ENCODE results near the gene GSTM2.
"Not testable (repeated sequence)": the region's sequence is repeated elsewhere in the genome, so short reads cannot be mapped to it uniquely, and the experiment has no call there.

Gene GSTM2

DNA sequence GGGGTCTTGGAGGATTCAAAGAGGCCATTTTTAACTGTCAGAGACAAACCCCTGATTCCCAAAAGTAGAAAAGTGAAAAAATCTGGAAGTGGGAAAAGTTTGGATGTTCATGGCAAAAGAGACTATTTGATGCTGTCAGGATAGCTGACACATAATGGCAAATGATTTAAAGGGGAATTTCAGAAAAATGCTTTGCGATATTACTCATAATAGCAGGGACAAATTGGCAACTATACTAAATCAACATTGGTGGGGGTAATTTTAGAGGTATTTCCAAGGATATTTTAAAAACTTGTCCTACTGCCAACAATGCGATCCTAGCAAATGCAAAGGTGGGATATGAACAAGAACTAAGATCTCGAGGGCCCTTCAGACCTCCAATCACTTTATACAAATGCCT is 17.2 kb upstream of the GSTM2 start:
- no peak for DNase-seq

DNA sequence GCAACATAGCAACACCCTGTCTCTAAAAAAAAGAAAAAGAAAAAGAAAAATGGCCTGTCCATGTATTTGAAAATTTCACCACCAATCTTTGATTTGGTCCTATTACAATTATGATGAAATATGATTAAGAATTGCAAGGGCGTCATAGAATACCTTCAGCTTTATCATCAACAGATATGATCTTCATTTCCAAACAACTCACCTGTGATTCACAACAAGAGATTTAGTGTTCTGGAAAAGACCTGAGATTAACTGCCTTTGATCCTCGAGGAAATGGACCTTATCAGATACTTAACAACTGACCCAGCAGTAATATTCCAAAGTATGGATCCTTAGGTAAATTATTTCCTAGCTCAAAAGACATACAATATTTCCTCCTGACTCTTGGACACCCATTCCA is 15.5 kb upstream of the GSTM2 start:
- DNase-seq = no peak

GRCh38 chr1:109653306-109653705 is 14.6 kb upstream of the GSTM2 start:
- DNase-seq = no peak

GRCh38 chr1:109654519-109654918 is 13.3 kb upstream of the GSTM2 start:
- DNase-seq = no peak

DNA sequence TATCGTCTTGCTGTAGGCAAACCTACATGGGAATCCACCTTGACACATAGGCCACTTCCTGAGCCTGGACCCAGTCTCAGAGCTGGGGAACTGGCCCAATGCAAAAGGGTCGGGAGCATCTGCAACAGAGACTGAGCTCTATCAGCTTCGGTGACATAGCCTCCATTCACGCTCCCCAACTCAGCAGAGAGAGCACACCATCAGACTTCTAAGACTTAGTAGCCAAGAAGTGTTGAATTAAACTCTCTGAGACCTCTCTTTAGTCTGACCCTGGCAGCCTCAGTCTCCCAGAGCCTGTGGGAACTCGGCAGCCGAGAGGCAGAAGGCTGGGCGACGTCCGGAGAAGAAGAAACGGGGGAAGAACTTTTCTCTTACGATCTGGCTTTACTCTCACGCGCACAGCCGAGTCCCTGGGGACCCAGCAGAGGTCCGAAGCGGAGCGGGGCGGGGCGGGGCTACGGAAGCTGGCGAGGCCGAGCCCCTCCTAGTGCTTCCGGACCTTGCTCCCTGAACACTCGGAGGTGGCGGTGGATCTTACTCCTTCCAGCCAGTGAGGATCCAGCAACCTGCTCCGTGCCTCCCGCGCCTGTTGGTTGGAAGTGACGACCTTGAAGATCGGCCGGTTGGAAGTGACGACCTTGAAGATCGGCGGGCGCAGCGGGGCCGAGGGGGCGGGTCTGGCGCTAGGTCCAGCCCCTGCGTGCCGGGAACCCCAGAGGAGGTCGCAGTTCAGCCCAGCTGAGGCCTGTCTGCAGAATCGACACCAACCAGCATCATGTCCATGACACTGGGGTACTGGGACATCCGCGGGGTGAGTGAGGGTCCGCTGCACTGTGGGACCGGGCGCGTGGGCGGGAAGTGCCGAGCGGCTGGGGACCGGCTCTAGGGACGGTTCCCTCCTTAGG is 12.0 kb upstream of the GSTM2 start, which contains the start of gene GSTM4:
Gene GSTM4, plus strand, starts transcription at position 485 of the 905 bp plus-strand sequence. Its CDS starts 291 bp downstream, at position 776.
- peak; percentile 26 to 39 for DNase-seq

- DNase-seq = no peak
Observed at GRCh38 chr1:109657395-109657794, 10.5 kb upstream of the GSTM2 start.

- DNase-seq = no peak
Observed at GRCh38 chr1:109657970-109658369, 9.9 kb upstream of the GSTM2 start.

- no peak for DNase-seq
Observed at GRCh38 chr1:109658533-109659042, 9.3 kb upstream of the GSTM2 start.

DNA sequence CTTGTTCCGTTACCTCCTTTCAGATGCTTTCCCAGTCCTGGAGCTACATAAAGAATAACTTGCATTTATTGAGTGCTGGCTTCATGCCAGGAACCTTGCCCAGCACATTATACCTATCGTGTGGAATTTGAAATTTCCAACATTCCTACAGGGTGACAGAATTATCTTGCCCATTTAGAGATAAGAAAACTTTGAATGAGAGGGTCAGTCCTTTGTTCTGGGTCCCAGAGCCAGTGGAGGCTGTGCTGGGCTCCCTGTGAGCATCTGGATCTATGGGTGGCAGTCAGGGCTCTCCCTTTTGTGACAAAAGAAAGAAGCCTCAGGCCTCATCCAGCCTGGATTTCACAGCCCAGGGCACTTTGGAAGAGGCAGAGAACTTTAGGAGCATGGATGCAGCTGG is 8.7 kb upstream of the GSTM2 start:
- no peak for DNase-seq

DNA sequence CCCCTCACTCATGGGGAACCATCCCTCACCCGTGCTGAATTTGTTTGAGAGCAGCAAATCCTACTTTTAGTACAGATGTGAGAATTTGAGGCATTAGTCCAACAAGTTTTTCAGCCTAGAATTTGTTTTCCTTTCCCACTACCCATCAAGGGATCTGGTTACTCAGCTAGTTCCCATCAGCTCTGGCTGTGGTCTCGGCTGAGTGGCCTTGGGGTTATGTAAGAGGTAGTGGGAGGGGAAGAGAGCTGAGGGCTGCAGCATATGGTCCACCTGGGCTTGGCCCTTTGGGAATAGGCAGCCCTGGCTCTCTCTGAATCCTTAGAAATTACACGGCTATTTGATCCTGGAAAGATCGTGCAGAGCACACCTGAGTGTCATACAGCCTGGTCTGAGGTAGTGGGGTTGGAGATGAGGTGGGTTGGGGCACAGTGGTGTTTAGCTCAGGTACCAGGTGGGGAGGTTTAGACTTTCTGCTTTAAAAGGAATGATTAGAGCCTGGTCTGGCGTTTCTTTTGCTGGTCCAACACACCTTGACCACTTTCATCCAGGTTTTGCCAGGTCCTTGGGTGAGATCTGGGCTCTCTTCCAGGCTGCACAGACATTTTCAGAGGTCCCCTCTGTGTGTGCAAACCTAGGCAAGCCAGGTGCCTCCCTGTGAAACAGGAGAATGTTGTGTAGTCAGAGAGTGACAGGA is 7.7 kb upstream of the GSTM2 start:
- no peak for DNase-seq

- not testable (repeated sequence) for DNase-seq
Observed at GRCh38 chr1:109660691-109661026, 7.2 kb upstream of the GSTM2 start.

GRCh38 chr1:109661391-109661790 is 6.5 kb upstream of the GSTM2 start:
- no peak for DNase-seq

DNA sequence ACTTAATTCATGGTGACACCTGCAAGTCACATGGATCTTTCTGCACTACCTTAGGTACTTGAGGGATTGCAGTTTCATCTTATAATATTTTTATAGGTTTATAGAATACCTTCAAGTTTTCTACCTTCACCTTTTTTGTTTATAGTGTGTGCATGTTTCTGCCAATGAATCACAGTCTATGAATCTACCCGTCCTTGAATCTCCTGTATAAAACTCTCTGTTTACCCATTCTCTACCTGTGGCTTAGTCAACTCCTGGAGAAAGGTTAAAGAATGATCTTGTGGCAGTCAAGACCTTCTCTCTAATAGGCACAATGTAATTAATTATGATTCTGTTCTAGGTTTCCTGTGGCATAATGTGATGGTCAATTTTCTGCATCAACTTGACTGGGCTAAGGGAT is 3.2 kb upstream of the GSTM2 start:
- DNase-seq = no peak

- DNase-seq = no peak
Observed at GRCh38 chr1:109668123-109668775, 392 bp downstream of the GSTM2 start.

- DNase-seq = no peak
Observed at GRCh38 chr1:109669246-109669948, 1.5 kb downstream of the GSTM2 start.

DNA sequence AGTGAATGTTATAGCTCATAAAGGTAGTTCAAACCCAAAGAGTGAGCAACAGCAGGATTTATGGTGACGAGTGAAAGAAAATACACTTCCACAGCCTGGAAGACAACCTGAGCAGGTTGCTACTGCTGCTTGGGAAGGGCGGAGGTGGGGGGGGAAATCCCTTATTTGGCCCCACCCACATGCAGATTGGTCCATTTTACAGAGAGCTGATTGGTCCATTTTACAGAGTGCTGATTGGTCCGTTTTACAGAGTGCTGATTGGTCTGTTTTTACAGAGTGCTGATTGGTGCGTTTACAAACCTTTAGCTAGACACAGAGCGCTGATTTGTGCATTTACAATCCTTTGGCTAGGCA is 2.1 kb downstream of the GSTM2 start:
- DNase-seq = not testable (repeated sequence)

DNA sequence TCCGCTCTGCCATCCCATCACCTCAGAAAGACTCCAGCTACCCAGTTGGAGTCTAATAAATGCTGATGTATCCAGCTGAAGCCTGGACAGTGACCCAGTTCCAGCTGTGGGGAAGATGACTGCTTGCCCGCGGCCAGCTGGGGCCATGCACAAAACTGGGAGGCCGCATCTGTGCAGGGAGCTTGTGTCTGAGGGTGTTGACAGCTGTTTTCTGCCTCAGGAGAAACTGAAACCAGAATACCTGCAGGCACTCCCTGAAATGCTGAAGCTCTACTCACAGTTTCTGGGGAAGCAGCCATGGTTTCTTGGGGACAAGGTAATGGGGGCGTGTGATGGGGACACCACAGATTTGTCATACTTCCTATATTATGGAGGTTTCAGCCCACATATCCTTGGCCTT is 3.2 kb downstream of the GSTM2 start:
- DNase-seq = no peak

DNA sequence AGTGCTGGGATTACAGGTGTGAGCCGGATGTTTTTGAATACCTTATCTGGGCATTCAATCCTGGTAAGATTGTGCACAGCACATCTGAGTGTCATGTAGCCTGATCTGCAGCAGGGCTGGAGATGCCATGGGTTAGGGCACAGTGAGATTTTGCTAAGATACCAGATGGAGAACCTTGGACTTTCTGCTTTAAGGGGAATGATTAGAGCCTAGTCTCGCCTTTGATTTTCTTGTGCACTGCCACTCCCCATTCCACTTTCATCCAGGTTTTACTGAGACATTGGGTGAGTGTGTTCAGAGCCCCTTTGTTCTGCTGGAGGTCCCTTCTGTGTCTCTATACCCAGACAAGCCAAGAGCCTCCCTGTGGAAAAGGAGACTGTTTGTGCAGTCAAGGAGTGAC is 6.0 kb downstream of the GSTM2 start:
- not testable (repeated sequence) for DNase-seq

- DNase-seq = not testable (repeated sequence)
Observed at GRCh38 chr1:109676683-109677381, 9.0 kb downstream of the GSTM2 start.

DNA sequence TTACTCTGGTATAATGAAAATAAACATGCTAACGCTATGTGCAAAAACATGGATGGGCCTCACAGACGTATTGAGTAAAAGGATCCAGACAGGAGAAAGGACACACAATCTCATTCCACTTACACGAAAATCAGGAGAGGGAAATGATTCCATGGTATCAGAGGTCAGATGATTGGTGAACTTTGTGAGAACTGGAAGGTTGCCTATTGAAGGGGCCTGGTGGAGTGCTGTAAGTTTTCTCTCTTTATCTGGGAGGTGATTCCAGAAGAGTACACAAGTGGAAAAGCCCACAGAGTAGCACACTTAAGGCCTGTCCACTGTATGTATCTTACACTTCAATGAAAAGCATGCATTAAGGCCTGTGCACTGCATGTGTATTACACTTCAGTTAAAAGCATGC is 9.6 kb downstream of the GSTM2 start:
- DNase-seq = no peak

DNA sequence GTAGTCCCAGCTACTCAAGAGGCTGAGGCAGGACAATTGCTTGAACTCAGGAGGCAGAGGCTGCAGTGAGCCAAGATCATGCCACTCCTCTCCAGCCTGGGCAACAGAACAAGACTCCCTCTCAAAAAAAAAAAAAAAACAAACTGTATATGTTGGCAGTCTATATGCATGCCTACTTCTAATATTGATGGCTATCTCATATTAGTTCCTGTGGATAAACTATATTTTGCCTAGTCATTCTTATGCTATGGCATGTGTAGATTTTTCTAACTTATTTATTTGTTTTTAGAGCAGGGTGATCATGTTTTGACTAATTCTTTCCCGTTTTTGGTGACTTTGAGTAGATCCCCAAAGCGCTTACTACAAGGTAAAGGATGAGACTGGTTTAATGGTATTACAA is 10.8 kb downstream of the GSTM2 start:
- DNase-seq = not testable (repeated sequence)

DNA sequence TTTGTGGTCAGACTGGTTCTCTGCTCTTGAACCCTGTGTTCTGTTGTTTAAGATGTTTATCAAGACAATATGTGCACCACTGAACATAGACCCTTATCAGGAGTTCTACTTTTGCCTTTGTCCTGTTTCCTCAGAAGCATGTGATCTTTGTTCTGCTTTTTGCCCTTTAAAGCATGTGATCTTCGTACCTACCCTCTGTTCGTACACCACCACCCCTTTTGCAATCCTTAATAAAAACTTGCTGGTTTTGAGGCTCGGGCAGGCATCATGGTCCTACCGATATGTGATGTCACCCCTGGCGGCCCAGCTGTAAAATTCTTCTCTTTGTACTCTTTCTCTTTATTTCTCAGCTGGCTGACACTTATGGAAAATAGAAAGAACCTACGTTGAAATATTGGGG is 16.9 kb downstream of the GSTM2 start:
- not testable (repeated sequence) for DNase-seq

All from activated CD4-positive, alpha-beta T cell treated with anti-CD3 and anti-CD28 coated beads, Interleukin-2, amount 50 U/mL, for 4 hours (primary cell).